HEK293 (cell line): ENCODE data around the gene ERICH6B.

Experiments
- CTCF ChIA-PET: fragments of 350-600 bp; formaldehyde crosslinking; extraction: SDS; loops from one replicate; lab custom pipeline; 2021; ENCODE audit warnings: antibody characterized with exemption; lab: Yijun Ruan, JAX
- POLR2A ChIA-PET: fragments of 300-600 bp; formaldehyde crosslinking; extraction: SDS; loops from one replicate; lab custom pipeline; 2020; ENCODE audit warnings: antibody characterized with exemption, inconsistent platforms; lab: Yijun Ruan, JAX
- H3K27ac ChIP-seq: fragments of 200-500 bp; sonication (Bioruptor generic); 2 replicates; pipeline ENCODE4 v1.5.1; 2014; ENCODE audit warnings: low read depth, low read length, control low read depth, inconsistent platforms; ENCODE audit errors: extremely low read depth
- H3K36me3 ChIP-seq, 2 experiments: fragments of 200-500 bp in 1 of 2; sonication (Bioruptor generic) in 1 of 2; 1 replicate in 1 of 2; 2 replicates in 1 of 2; pipeline ENCODE4 v1.5.1; 2014 to 2017; ENCODE audit warnings: inconsistent platforms in 2 of 2, low read length in 2 of 2; ENCODE audit not compliant: control insufficient read depth in 2 of 2, insufficient read depth in 1 of 2
- H3K4me1 ChIP-seq: fragments of 200-500 bp; sonication (Bioruptor generic); 2 replicates; pipeline ENCODE4 v1.5.1; 2014; ENCODE audit warnings: mild to moderate bottlenecking, low read length, inconsistent platforms; ENCODE audit not compliant: control insufficient read depth, insufficient read depth
- H3K4me3 ChIP-seq: 2 replicates; pipeline ENCODE4 v1.5.1; 2011; ENCODE audit warnings: low read depth, mild to moderate bottlenecking, control low read depth, low read length, moderate library complexity
- H3K9me3 ChIP-seq: fragments of 200-500 bp; sonication (Bioruptor generic); 2 replicates; pipeline ENCODE4 v1.5.1; 2014; ENCODE audit warnings: low read depth, low read length, inconsistent platforms; ENCODE audit not compliant: control insufficient read depth, insufficient read depth
- ATF2 ChIP-seq: fragments of 450-650 bp; formaldehyde crosslinking; IDR thresholded peaks from 2 replicates; pipeline ENCODE4 v1.5.1; 2016; ENCODE audit warnings: missing biosample characterization, missing genetic modification characterization, low read depth
- GLIS2 ChIP-seq: fragments of 450-650 bp; formaldehyde crosslinking; IDR thresholded peaks from 2 replicates; pipeline ENCODE4 v1.5.1; 2016; ENCODE audit warnings: missing biosample characterization, missing genetic modification characterization
- KLF8 ChIP-seq: fragments of 450-650 bp; formaldehyde crosslinking; IDR thresholded peaks from 2 replicates; pipeline ENCODE4 v1.5.1; 2016; ENCODE audit warnings: missing biosample characterization, missing genetic modification characterization
- PRDM2 ChIP-seq: fragments of 450-650 bp; formaldehyde crosslinking; IDR thresholded peaks from 2 replicates; pipeline ENCODE4 v1.5.1; 2016; ENCODE audit warnings: missing biosample characterization, missing genetic modification characterization, borderline replicate concordance
- SALL2 ChIP-seq: fragments of 450-650 bp; formaldehyde crosslinking; IDR thresholded peaks from 2 replicates; pipeline ENCODE4 v1.5.0; 2017; ENCODE audit warnings: missing biosample characterization, mild to moderate bottlenecking, missing genetic modification characterization, borderline replicate concordance
- ZBTB1 ChIP-seq: fragments of 450-650 bp; formaldehyde crosslinking; IDR thresholded peaks from 2 replicates; pipeline ENCODE4 v1.5.1; 2016; ENCODE audit warnings: missing biosample characterization, missing genetic modification characterization
- ZFP69B ChIP-seq: fragments of 450-650 bp; formaldehyde crosslinking; IDR thresholded peaks from 2 replicates; pipeline ENCODE4 v1.5.1; 2016; ENCODE audit warnings: missing biosample characterization, missing genetic modification characterization
- ZNF112 ChIP-seq: fragments of 450-650 bp; formaldehyde crosslinking; IDR thresholded peaks from 2 replicates; pipeline ENCODE4 v1.5.0; 2017; ENCODE audit warnings: missing biosample characterization, missing genetic modification characterization
- ZNF114 ChIP-seq: fragments of 450-650 bp; formaldehyde crosslinking; IDR thresholded peaks from 2 replicates; pipeline ENCODE4 v1.5.0; 2017; ENCODE audit warnings: missing biosample characterization, missing genetic modification characterization
- ZNF169 ChIP-seq: fragments of 450-650 bp; formaldehyde crosslinking; IDR thresholded peaks from 2 replicates; pipeline ENCODE4 v1.5.1; 2016; ENCODE audit warnings: missing biosample characterization, missing genetic modification characterization
- ZNF544 ChIP-seq: fragments of 450-650 bp; formaldehyde crosslinking; IDR thresholded peaks from 2 replicates; pipeline ENCODE4 v1.5.0; 2017; ENCODE audit warnings: missing biosample characterization, missing genetic modification characterization
- ZNF600 ChIP-seq: fragments of 450-650 bp; formaldehyde crosslinking; IDR thresholded peaks from 2 replicates; pipeline ENCODE4 v1.5.1; 2016; ENCODE audit warnings: missing biosample characterization, missing genetic modification characterization
- ZNF704 ChIP-seq: fragments of 450-650 bp; formaldehyde crosslinking; IDR thresholded peaks from 2 replicates; pipeline ENCODE4 v1.5.1; 2016; ENCODE audit warnings: missing biosample characterization, missing genetic modification characterization
- ZNF792 ChIP-seq: fragments of 450-650 bp; formaldehyde crosslinking; IDR thresholded peaks from 2 replicates; pipeline ENCODE4 v1.5.1; 2016; ENCODE audit warnings: missing biosample characterization, missing genetic modification characterization

Gene ERICH6B

GRCh38 chr13:45584816-45585215 lies 30.7 kb downstream of the ERICH6B start (continued):
- TF ChIP-seq ZNF112 (tag by site-specific recombination) (no peak), KLF8 (tag by site-specific recombination) (no peak)

- POLR2A ChIA-PET = no interaction called here
- TF ChIP-seq ZBTB1 (tag by site-specific recombination) = no peak
- TF ChIP-seq ZNF114 (tag by site-specific recombination) = no peak
- TF ChIP-seq ZFP69B = no peak
- TF ChIP-seq ZNF544 (tag by site-specific recombination) = no peak
- no peak for TF ChIP-seq GLIS2 (tag by site-specific recombination)
- no peak for TF ChIP-seq ZNF792 (tag by site-specific recombination)
- TF ChIP-seq ZNF704 (tag by site-specific recombination) = no peak
- TF ChIP-seq ATF2 (tag by site-specific recombination) = peak; percentile 77
Observed at GRCh38 chr13:45582408-45583076, 33.0 kb downstream of the ERICH6B start.

GRCh38 chr13:45576466-45576865 lies 39.1 kb downstream of the ERICH6B start:
- Histone ChIP-seq H3K36me3 (no peaks in the 10 kb centered on the region), H3K4me3 (no peak overlapping the region), H3K4me1 (no peaks in the 10 kb centered on the region), H3K9me3 (no peaks in the 10 kb centered on the region), H3K27ac (no peak overlapping the region)
- TF ChIP-seq ZNF169 (tag by site-specific recombination) (no peak), ATF2 (tag by site-specific recombination) (no peak), PRDM2 (tag by site-specific recombination) (no peak), ZNF600 (tag by site-specific recombination) (no peak), SALL2 (tag by site-specific recombination) (no peak)
- ChIA-PET POLR2A (no interaction called here), CTCF (interaction anchor here (1.0 kb wide), 2 partner anchors 9 to 47 kb away, joined by 3 read pairs; no protein-coding TSS in a partner anchor)

More at GRCh38 chr13:45582408-45583076, 33.0 kb downstream of the ERICH6B start:
- Histone ChIP-seq H3K9me3 (no peaks in the 10 kb centered on the region), H3K4me1 (no peaks in the 10 kb centered on the region), H3K36me3 (no peaks in the 10 kb centered on the region), H3K4me3 (no peak overlapping the region), H3K27ac (no peak overlapping the region)
- CTCF ChIA-PET = interaction anchor here (0.6 to 0.8 kb wide), 2 partner anchors 70 to 220 kb away, joined by 3 read pairs; no protein-coding TSS in a partner anchor
